ENCODE results near the gene FLT1. TPM values are rescaled to one million over a fixed set of nuclear protein-coding genes. Genes with fewer than 3 reads are reported as not detected.
A peak's percentile ranks its signal among the peaks of the same experiment; 100 is the strongest.

FLT1 gene
- total RNA-seq, 1 donor from 2014 or later, result 0.81 TPM

DNA sequence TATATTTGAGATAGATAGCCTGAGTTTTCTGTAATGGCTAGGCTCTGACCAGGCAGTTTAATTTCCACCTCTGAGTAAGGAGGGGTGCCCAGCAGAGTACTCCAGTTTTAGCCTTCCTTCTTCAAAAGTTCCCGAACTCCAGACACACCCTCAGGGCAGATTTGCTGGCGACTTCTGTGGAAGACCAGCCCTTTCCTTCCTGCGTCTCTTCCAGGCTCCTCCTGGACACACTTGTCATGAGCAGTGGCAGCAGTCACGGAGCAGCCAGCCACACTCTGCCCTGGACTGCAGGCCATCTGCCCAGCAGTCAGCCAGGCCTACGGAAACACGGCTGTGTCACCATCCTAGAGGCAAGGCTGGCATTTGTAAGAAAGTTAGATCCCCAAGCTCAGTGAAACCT, 6.6 kb upstream of the FLT1 start:
- Mint-ChIP-seq H3K4me3 (ENCODE audit: low read depth) (no peak overlapping the region), H3K27ac (no peak overlapping the region)

DNA sequence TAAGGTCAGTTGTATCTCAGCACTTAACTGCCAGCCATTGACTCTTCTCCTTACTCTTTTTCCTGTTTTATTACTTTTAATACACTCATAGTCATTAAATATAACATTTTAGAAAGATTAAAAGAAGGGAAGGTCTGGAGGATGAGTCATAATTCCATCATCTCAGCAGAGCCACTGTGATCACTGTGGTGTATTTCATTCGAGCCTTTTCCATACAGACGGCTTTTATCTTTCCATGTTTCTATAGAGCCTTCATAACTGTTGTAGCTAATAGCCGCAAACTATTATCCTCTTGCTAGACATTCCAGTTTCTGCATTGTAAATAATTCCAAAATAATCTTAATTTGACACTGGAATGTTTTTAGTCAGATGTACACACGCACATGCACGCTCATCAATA, 4.7 kb upstream of the FLT1 start:
- Mint-ChIP-seq H3K4me1 (ENCODE audit: low read depth) (peaks cover 4% of the 10 kb centered on the region), H3K27ac (no peak overlapping the region), H3K9me3 (ENCODE audit: low read depth) (no peaks in the 10 kb centered on the region), H3K4me3 (ENCODE audit: low read depth) (no peak overlapping the region), H3K27me3 (peaks cover 76% of the 10 kb centered on the region), H3K36me3 (ENCODE audit: insufficient read depth) (no peaks in the 10 kb centered on the region)
- no peak for DNase-seq (ENCODE audit: low spot score, unreplicated experiment)
- no peak for TF ChIP-seq CTCF (IDR thresholded peaks at IDR 0.05; ENCODE audit: unreplicated experiment)

More for the DNA sequence above, 6.6 kb upstream of the FLT1 start:
- H3K9me3 Mint-ChIP-seq (ENCODE audit: low read depth), result no peaks in the 10 kb centered on the region
- DNase-seq (ENCODE audit: low spot score, unreplicated experiment), result no peak
- peaks cover 2% of the 10 kb centered on the region for H3K4me1 Mint-ChIP-seq (ENCODE audit: low read depth)
- H3K27me3 Mint-ChIP-seq, result peaks cover 62% of the 10 kb centered on the region
- TF ChIP-seq CTCF (IDR thresholded peaks at IDR 0.05; ENCODE audit: unreplicated experiment), result no peak
- H3K36me3 Mint-ChIP-seq (ENCODE audit: insufficient read depth), result no peaks in the 10 kb centered on the region

DNA sequence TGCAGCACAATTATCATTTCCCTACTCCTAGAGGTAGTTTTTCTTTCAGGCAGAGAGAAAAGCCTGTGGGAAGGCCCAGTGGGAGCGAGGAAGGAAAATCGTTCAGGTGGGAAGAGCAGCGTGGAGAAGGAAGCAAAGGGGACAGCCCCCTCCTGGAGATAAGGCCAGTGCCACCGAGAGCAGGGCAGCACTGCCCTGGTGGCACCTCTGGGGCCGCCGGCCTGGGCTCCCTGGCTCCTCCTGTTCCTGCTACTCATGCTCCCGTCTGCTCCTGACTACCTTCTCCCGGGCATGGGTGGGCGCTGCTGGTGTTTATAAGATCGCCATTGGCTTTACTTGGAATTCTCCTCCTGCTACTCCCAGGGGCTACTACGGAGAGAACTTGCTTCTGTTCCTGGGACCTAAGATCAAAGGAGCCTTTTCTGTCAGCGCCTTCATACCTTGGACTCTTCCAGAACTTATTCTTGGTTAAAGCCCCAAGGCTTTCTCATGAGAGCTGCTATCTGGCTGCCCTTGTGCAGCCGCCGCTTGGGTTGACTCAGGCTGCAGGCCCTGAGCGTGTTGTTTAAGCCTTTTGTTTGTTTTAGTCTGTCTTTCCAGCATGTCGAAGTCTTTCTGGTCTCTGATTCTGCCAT, 3.7 kb upstream of the FLT1 start:
- Mint-ChIP-seq H3K4me1 (ENCODE audit: low read depth) (peaks cover 4% of the 10 kb centered on the region), H3K4me3 (ENCODE audit: low read depth) (no peak overlapping the region), H3K9me3 (ENCODE audit: low read depth) (no peaks in the 10 kb centered on the region), H3K27me3 (peaks cover 71% of the 10 kb centered on the region), H3K27ac (no peak overlapping the region), H3K36me3 (ENCODE audit: insufficient read depth) (no peaks in the 10 kb centered on the region)
- DNase-seq (ENCODE audit: low spot score, unreplicated experiment), result no peak
- TF ChIP-seq CTCF (IDR thresholded peaks at IDR 0.05; ENCODE audit: unreplicated experiment), result no peak

DNA sequence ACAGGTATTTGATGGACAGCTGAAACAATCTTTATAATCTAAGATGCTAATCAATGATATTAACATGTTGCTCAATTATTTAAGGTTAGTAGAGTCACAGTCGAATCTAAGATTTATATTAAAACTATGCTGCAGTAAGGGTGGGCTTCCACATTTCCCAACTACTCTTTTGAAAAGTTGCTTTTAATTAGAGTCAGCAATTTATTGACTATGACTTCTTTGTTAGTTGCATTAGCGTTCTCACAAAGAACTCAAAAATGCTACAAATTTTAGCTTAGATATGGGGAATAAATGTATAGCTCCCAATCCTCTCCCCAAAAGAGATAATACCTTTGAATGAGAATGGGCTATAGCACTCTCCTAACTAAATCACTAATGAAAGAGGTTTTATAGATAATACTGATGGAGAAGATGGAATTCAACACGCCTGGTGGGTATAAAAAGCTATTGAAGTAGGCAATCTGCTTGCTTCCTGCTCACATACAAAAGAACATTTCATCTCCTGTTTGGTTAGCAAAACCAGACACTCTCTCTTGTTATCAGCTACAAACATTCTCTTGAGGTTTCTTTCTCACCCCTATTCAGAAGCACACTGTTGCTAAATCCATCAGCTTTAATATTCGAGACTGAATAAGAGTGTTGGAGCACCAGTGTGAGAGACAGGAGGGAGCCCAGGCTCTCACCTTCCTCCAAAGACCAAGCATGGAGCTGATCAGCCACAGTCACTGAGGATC, 2.4 kb upstream of the FLT1 start:
- TF ChIP-seq CTCF (IDR thresholded peaks at IDR 0.05; ENCODE audit: unreplicated experiment), result no peak
- peaks cover 75% of the 10 kb centered on the region for H3K27me3 Mint-ChIP-seq
- H3K9me3 Mint-ChIP-seq (ENCODE audit: low read depth), result no peaks in the 10 kb centered on the region
- H3K4me1 Mint-ChIP-seq (ENCODE audit: low read depth), result peaks cover 6% of the 10 kb centered on the region
- no peak overlapping the region for H3K4me3 Mint-ChIP-seq (ENCODE audit: low read depth)
- H3K36me3 Mint-ChIP-seq (ENCODE audit: insufficient read depth), result no peaks in the 10 kb centered on the region
- H3K27ac Mint-ChIP-seq, result no peak overlapping the region
- no peak for DNase-seq (ENCODE audit: low spot score, unreplicated experiment)

DNA sequence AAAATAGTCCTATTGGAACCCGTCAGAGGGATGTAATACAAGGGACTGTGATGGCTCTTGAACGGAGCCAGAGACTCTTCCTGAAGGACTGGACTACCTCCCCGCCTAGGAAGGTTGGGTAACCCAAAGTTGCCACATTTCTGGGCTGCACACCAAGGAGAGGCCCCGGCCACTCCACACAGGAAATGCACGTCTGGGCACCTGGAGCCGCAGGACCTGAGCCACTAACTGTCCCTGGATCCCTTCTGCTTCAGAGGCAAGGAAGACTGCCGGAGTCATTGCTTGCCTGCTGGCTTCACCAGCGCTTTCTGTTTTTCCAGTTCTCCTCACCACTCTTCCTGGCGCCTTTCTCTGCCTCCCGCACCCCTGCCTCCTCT, 1.2 kb upstream of the FLT1 start:
- Mint-ChIP-seq H3K4me1 (ENCODE audit: low read depth) (peaks cover 6% of the 10 kb centered on the region), H3K4me3 (ENCODE audit: low read depth) (peak overlapping the region; percentile 63), H3K27ac (peak overlapping the region; percentile 21), H3K36me3 (ENCODE audit: insufficient read depth) (no peaks in the 10 kb centered on the region), H3K9me3 (ENCODE audit: low read depth) (no peaks in the 10 kb centered on the region), H3K27me3 (peaks cover 79% of the 10 kb centered on the region)
- no peak for DNase-seq (ENCODE audit: low spot score, unreplicated experiment)
- no peak for TF ChIP-seq CTCF (IDR thresholded peaks at IDR 0.05; ENCODE audit: unreplicated experiment)

Measured in progenitor cell of endocrine pancreas (in vitro differentiated cells).